Stimulated activated memory B cell treated with anti-CD40 and anti-IgM and Interleukin-4, amounts not matched to agents 10 μg/mL and 1 μg/mL and 100 μg/mL, for 72 hours (primary cell): ENCODE data around the gene E2F4.

ENCODE experiments used
- ATAC-seq: fragments of 150-1000 bp; cut with Tn5 transposase; 2 replicates; pipeline ENCODE4 v1.10.0; 2021
- H3K27ac Mint-ChIP-seq: one replicate; pipeline ENCODE4 v1.8.0; 2022; ENCODE audit warnings: mild to moderate bottlenecking, mixed read lengths
- H3K27me3 Mint-ChIP-seq: one replicate; pipeline ENCODE4 v1.8.0; 2022; ENCODE audit warnings: mixed read lengths
- H3K36me3 Mint-ChIP-seq: one replicate; pipeline ENCODE4 v1.8.0; 2022; ENCODE audit warnings: mixed read lengths
- H3K4me1 Mint-ChIP-seq: one replicate; pipeline ENCODE4 v1.8.0; 2022; ENCODE audit warnings: mixed read lengths
- H3K4me3 Mint-ChIP-seq: one replicate; pipeline ENCODE4 v1.8.0; 2022; ENCODE audit warnings: mild to moderate bottlenecking, moderate library complexity, mixed read lengths
- H3K9me3 Mint-ChIP-seq: one replicate; pipeline ENCODE4 v1.8.0; 2022; ENCODE audit warnings: mixed read lengths

The E2F4 gene

DNA sequence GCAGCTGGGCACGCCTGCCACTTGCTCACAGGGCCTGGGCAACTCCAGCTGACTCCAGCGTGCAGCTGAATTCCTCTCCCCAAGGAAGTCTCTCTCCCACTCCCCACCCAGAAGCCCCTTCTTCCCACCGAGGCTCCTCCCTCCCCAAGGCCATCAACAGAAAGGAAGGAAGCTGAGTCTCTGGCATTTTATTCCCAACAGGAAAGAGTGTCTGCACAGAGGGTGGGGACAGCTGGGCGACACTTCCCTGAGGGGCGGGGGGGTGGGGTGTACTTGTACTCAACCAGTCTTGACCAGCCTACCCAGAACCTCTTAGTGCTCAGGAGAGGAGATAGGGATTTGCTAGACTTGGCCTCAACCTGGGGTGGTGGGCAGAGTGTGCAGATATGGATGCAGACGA is 1.9 kb upstream of the E2F4 start, which contains the start of gene EXOC3L1:
TSS of gene EXOC3L1 (minus strand) at position 96 of the 400 bp plus-strand sequence. CDS start 460 bp downstream, outside the sequence.
- no peak for ATAC-seq
- no peak within 1 kb of the TSS for H3K27ac Mint-ChIP-seq
- peaks cover 27% of the 10 kb centered on the region for H3K27me3 Mint-ChIP-seq
- H3K36me3 Mint-ChIP-seq, result peaks cover 5% of the 10 kb centered on the region
- H3K4me3 Mint-ChIP-seq, result no peak within 1 kb of the TSS
- H3K9me3 Mint-ChIP-seq, result no peaks in the 10 kb centered on the region
- peaks cover 44% of the 10 kb centered on the region for H3K4me1 Mint-ChIP-seq

DNA sequence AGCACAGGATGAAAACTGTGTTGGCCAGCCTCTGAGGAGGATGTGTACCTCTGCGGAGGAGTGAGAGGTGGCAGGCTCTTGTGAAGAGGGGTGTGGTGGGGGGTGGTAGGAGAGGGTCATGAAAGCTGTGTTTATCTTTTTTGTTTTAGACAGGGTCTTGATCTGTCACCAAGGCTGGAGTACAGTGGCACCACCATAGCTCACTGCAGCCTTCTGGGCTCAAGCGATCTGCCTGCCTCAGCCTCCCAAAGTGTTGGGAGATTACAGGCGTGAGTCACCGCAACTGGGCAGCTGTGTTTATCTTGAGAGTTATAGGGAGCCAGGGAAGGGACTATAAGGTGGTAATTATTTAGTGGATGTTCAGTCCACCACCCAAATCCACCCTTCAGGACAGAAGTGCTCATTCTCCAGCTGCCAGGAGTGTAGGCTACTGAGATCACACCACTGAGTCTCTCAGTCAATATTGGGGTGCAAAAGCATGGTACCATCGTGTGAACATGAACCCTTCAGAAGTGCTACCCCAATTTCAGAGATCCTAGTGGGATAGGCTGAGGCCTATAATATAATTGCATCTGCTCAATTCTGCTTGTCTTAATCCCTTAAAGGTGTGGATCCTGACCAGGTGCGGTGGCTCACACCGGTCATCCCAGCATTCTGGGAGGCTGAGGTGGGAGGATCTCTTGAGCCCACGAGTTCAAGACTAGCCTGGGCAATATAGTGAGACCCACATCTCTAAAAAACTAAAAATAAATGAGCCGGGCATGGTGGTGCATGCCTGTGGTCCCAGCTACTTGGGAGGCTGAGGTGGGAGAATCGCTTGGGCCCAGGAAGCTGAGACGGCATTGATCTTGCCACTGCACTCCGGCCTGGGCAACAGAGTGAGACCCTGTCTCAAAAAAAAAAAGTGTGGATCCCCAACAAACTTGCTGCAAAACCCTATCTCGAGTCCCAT is 1.2 kb upstream of the E2F4 start:
- H3K4me3 Mint-ChIP-seq, result no peak overlapping the region
- H3K36me3 Mint-ChIP-seq, result peaks cover 12% of the 10 kb centered on the region
- H3K27ac Mint-ChIP-seq, result peak overlapping the region; percentile 84
- no peak for ATAC-seq
- H3K27me3 Mint-ChIP-seq, result peaks cover 21% of the 10 kb centered on the region
- H3K9me3 Mint-ChIP-seq, result no peaks in the 10 kb centered on the region
- H3K4me1 Mint-ChIP-seq, result peaks cover 44% of the 10 kb centered on the region

DNA sequence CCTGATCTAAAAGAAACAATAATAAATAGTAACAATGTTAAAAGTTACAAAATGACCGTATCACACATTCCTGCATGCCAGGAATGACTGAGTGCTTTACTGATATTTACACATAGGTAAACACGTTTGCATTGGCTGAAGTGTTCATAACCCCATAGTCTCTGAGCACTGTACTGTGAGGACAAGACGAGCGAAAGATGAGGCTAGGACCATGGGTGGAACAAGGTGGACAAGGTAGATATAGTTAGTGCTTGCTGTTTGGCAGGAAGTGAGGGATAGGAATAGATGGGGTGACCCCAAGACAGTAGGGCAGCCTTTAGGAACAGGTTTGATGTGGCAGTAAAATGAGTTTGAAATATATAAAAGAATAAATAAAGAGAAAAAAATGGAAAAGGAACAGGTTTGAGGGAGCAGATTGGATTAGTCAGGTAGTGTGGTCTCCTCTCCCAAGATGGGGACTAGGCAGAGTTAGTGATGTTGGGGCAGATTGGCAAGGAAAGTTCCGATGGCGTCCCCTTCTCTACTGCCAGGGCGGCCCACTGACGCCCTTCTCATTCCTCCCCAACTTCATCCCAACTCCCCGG is 452 bp upstream of the E2F4 start:
- Mint-ChIP-seq H3K4me1 (peaks cover 52% of the 10 kb centered on the region), H3K36me3 (peaks cover 19% of the 10 kb centered on the region), H3K9me3 (no peaks in the 10 kb centered on the region), H3K27me3 (peaks cover 21% of the 10 kb centered on the region), H3K27ac (peak overlapping the region; percentile 84), H3K4me3 (peak overlapping the region; percentile 80)
- no peak for ATAC-seq

DNA sequence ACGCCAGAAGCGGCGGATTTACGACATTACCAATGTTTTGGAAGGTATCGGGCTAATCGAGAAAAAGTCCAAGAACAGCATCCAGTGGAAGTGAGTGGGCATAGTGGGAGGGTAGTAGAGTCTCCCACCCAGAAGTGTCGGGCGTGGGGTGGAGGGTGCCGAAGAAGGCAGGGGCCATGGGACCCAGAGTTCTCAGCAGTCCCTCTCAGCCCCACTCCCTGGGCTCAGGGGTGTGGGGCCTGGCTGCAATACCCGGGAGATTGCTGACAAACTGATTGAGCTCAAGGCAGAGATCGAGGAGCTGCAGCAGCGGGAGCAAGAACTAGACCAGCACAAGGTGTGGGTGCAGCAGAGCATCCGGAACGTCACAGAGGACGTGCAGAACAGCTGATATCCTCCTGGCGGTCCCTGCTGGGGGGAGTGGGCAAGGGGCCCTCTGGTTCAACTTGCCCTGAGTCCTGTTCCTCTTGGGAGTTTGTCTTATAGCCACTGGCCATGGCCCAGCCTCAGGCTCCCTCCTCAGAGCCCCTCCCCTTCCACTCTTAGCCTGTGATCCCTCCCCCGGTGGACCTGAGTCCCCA is 916 bp downstream of the E2F4 start:
- peaks cover 58% of the 10 kb centered on the region for H3K4me1 Mint-ChIP-seq
- peak overlapping the region; percentile 80 for H3K4me3 Mint-ChIP-seq
- H3K36me3 Mint-ChIP-seq, result peaks cover 29% of the 10 kb centered on the region
- no peaks in the 10 kb centered on the region for H3K9me3 Mint-ChIP-seq
- no peak for ATAC-seq
- peak overlapping the region; percentile 84 for H3K27ac Mint-ChIP-seq
- peaks cover 8% of the 10 kb centered on the region for H3K27me3 Mint-ChIP-seq

DNA sequence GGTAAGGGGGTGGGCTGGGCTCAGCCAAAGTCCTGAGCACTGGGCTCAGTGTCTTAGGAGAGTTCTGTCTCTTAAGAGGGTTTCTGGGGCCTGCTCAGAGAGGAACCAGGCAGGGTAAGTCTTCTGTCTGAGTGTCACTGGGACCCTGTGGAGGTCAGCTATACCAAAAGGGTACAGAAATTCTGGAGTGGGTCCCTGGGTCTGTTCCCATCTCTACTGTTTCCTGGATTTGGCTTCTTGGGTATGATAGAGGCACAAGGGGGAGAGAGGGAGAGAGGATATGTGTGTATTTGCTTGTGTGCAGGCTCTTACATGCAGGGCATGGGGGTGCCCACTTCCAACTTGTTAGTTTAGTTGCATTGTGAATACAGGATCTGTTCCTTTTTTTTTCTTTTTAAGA is 1.6 kb downstream of the E2F4 start:
- Mint-ChIP-seq H3K4me3 (peak overlapping the region; percentile 80), H3K27ac (peak overlapping the region; percentile 84), H3K9me3 (no peaks in the 10 kb centered on the region), H3K36me3 (peaks cover 35% of the 10 kb centered on the region), H3K27me3 (peaks cover under 1% of the 10 kb centered on the region), H3K4me1 (peaks cover 65% of the 10 kb centered on the region)
- no peak for ATAC-seq

DNA sequence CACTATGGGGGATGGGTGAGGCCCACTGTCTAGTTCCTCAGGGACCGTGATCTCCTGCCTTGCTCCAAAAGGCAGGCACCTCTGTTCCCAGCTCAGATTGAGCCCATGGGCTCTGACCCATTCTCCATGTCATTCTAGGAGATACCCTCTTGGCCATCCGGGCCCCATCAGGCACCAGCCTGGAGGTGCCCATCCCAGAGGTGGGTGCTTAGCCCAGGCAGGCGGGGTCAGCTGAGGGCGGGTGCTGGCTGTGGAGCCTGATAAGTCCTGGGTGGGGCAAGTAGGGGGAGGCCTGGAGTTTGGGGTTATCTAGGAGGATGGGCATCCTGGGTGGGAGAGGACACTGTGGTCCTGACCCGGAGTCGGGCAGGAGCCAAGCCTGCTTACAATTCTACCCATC is 2.3 kb downstream of the E2F4 start:
- Mint-ChIP-seq H3K36me3 (peaks cover 37% of the 10 kb centered on the region), H3K27me3 (no peaks in the 10 kb centered on the region), H3K4me3 (peak overlapping the region; percentile 80), H3K4me1 (peaks cover 67% of the 10 kb centered on the region), H3K9me3 (no peaks in the 10 kb centered on the region), H3K27ac (peak overlapping the region; percentile 84)
- no peak for ATAC-seq

DNA sequence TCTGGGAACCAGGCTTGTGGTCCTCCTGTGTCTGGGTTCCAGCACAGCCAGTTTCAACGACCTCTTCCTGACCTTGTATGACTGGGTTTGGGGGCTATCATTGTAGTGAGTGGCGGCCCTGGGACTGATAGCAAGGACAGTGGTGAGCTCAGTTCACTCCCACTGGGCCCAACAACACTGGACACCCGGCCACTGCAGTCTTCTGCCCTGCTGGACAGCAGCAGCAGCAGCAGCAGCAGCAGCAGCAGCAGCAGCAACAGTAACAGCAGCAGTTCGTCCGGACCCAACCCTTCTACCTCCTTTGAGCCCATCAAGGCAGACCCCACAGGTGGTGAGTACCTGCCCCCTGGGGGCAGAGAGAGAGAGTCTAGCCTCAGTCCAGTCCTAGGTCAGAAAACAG is 3.7 kb downstream of the E2F4 start:
- no peaks in the 10 kb centered on the region for H3K9me3 Mint-ChIP-seq
- no peak overlapping the region for H3K4me3 Mint-ChIP-seq
- H3K4me1 Mint-ChIP-seq, result peaks cover 74% of the 10 kb centered on the region
- peaks cover 47% of the 10 kb centered on the region for H3K36me3 Mint-ChIP-seq
- ATAC-seq, result no peak
- peak overlapping the region; percentile 1 for H3K27ac Mint-ChIP-seq
- no peaks in the 10 kb centered on the region for H3K27me3 Mint-ChIP-seq

DNA sequence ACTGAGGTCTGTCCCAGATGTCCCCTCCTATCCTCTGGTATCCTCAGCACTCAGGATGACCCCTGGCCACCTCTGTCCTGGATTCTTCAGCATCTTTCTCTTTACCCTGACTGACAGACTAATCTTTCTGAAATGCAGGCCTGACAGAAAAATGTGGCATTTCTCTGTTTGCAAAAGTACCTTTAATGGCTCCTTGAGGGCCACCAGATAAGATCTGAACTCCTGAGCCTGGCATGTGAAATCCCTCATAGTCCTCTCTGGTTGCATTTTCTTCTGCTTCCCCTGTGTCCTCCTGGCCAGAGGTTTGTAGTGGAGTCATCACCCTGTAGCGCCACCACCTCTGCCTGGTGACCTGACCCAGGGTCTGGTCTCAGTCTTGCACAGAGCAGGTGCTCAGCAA is 4.9 kb downstream of the E2F4 start:
- no peak overlapping the region for H3K27ac Mint-ChIP-seq
- no peaks in the 10 kb centered on the region for H3K9me3 Mint-ChIP-seq
- no peak for ATAC-seq
- no peaks in the 10 kb centered on the region for H3K27me3 Mint-ChIP-seq
- peaks cover 47% of the 10 kb centered on the region for H3K36me3 Mint-ChIP-seq
- H3K4me3 Mint-ChIP-seq, result no peak overlapping the region
- peaks cover 65% of the 10 kb centered on the region for H3K4me1 Mint-ChIP-seq

DNA sequence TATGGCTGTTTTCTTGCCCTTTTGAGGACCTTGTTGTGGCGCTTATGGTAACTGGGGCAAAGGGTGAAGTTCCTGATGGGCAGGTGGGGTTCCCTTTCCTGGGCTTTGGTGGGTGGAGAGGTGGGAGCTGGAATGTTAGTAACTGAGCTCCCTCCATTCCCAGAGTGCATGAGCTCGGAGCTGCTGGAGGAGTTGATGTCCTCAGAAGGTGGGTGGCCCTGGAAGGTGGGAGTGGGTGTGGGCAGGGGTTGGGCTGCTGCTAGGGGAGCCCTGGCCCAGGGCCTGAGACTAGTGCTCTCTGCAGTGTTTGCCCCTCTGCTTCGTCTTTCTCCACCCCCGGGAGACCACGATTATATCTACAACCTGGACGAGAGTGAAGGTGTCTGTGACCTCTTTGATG is 5.7 kb downstream of the E2F4 start:
- no peaks in the 10 kb centered on the region for H3K27me3 Mint-ChIP-seq
- H3K27ac Mint-ChIP-seq, result no peak overlapping the region
- peaks cover 60% of the 10 kb centered on the region for H3K4me1 Mint-ChIP-seq
- peaks cover 47% of the 10 kb centered on the region for H3K36me3 Mint-ChIP-seq
- ATAC-seq, result no peak
- no peaks in the 10 kb centered on the region for H3K9me3 Mint-ChIP-seq
- no peak overlapping the region for H3K4me3 Mint-ChIP-seq

DNA sequence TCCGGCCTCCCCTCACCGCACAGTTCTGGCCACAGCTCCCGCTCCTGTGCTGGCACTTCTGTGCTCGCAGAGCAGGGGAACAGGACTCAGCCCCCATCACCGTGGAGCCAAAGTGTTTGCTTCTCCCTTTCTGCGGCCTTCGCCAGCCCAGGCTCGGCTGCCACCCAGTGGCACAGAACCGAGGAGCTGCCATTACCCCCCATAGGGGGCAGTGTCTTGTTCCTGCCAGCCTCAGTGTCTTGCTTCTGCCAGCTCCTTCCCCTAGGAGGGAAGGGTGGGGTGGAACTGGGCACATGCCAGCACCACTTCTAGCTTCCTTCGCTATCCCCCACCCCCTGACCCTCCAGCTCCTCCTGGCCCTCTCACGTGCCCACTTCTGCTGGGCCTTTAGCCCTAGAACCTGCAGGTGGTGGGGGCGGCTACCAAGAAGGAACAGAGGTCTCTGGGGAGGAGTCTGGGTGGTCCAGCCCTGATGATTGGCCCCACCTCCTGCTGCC is 6.3 kb downstream of the E2F4 start:
- no peak for ATAC-seq
- Mint-ChIP-seq H3K9me3 (no peaks in the 10 kb centered on the region), H3K27ac (no peak overlapping the region), H3K27me3 (no peaks in the 10 kb centered on the region), H3K36me3 (peaks cover 47% of the 10 kb centered on the region), H3K4me3 (no peak overlapping the region), H3K4me1 (peaks cover 55% of the 10 kb centered on the region)

DNA sequence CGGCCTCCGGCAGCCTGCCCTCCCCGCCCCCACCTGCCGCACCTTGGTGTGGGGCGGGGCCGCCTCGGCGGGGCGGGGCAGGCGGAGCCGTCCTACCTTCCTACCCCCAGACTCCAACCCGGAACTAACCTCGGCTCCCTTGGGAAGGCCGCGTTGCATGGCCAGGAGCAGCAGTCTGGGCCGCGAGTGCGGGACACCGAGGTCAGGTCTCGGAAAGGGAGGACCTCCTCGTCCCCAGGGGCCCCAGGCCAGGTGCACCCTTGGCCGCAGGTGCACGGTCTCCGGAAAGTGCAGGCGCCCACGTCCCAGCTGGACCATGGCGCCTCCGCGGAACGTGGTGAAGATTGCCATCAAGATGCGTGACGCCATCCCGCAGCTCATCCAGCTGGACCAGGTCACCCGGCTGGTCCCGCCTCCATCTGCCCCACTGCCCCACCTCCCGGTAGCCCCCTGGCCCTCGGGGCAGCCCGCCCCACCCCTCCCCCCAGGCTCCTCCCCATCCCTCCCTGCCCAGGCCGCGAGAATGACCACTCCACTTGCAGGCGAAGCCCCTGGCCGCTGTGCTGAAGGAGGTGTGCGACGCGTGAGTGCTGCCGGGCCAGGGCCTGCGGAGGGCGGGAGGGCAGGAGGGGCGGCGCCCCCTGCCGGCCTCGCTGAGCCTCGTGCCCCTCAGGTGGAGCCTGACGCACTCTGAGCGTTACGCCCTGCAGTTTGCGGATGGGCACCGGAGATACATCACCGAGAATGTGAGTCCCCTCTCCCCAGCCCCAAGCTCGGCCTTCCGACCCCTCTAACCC is 7.3 kb downstream of the E2F4 start, which contains the start of gene ELMO3:
TSS of gene ELMO3 (plus strand) at position 121 of the 797 bp plus-strand sequence. CDS start at position 317, 196 bp downstream.
- no peak within 1 kb of the TSS for H3K27ac Mint-ChIP-seq
- H3K9me3 Mint-ChIP-seq, result no peaks in the 10 kb centered on the region
- peak within 1 kb of the TSS; percentile 11 for H3K4me3 Mint-ChIP-seq
- peaks cover 47% of the 10 kb centered on the region for H3K36me3 Mint-ChIP-seq
- H3K4me1 Mint-ChIP-seq, result peaks cover 45% of the 10 kb centered on the region
- peak; percentile 45 for ATAC-seq
- no peaks in the 10 kb centered on the region for H3K27me3 Mint-ChIP-seq

DNA sequence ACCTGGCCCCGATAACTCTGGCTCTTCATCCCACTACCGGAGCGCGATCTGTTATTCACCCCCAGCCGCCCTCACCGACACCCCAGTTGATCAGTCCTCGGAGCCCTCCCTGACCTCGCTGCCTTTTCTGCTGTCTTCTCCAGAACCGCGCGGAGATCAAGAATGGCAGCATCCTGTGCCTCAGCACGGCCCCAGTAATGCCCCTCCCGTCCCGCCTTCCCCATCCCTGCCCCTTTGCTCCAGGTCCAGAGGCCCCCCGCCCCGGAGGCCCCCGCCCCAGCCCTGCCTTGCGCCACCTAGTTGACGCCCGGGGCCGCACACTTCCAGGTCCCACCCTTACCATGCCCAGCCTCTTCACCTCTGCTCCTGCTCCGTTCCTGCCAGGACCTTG is 7.8 kb downstream of the E2F4 start:
- Mint-ChIP-seq H3K4me1 (peaks cover 39% of the 10 kb centered on the region), H3K27ac (no peak overlapping the region), H3K4me3 (peak overlapping the region; percentile 42), H3K9me3 (no peaks in the 10 kb centered on the region), H3K27me3 (no peaks in the 10 kb centered on the region), H3K36me3 (peaks cover 44% of the 10 kb centered on the region)
- peak; percentile 5 for ATAC-seq

DNA sequence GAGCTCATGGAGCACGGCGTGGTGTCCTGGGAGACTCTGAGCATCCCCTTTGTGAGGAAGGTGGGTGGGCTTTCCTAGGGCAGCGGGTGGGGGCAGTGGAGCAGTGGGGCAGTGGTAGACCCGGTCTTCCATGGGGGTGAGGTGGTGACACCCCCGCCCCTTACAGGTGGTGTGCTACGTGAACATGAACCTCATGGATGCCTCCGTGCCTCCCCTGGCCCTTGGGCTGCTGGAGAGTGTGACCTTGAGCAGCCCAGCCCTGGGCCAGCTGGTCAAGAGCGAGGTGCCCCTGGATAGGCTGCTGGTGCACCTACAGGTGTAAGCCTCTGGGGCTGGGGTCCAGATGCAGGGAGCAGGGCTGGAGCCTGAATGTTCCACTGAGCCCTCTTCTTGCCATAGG is 8.5 kb downstream of the E2F4 start:
- Mint-ChIP-seq H3K27me3 (no peaks in the 10 kb centered on the region), H3K4me3 (no peak overlapping the region), H3K27ac (no peak overlapping the region), H3K4me1 (peaks cover 33% of the 10 kb centered on the region), H3K36me3 (peaks cover 37% of the 10 kb centered on the region), H3K9me3 (no peaks in the 10 kb centered on the region)
- ATAC-seq, result no peak

DNA sequence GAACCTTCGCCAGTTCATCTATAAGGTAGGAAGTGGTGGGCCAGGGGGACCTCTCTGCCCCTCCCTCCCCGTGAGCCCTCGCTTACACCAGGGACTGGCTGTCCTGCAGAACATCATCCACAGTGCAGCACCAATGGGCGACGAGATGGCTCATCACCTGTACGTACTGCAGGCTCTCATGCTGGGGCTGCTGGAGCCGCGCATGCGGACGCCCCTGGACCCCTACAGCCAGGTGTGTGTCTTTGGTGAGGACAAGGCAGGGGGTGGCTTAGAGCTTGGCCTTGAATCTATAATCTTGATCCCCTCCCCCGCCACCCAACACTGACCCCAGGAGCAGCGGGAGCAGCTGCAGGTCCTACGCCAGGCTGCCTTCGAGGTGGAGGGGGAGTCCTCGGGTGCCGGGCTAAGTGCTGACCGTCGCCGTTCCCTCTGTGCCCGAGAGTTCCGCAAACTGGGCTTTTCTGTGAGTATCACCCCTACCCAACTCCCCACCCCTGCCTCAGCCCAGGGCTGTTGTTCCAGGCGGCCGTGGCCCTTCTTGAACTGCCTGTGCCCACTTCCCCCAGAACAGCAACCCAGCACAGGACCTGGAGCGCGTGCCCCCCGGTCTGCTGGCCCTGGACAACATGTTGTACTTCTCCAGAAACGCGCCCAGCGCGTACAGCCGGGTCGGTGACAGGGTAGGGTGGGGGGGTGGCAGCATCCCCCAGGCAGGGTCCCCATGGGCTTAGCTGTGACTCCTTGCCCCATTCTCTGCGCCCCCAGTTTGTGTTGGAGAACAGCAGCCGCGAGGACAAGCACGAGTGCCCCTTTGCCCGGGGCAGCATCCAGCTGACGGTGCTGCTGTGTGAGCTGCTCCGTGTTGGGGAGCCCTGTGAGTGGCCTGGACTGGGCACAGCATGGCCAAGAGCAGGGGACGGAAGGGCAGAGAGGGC is 9.7 kb downstream of the E2F4 start:
- no peaks in the 10 kb centered on the region for H3K27me3 Mint-ChIP-seq
- H3K4me1 Mint-ChIP-seq, result peaks cover 21% of the 10 kb centered on the region
- ATAC-seq, result no peak
- no peaks in the 10 kb centered on the region for H3K9me3 Mint-ChIP-seq
- H3K27ac Mint-ChIP-seq, result no peak overlapping the region
- no peak overlapping the region for H3K4me3 Mint-ChIP-seq
- H3K36me3 Mint-ChIP-seq, result peaks cover 31% of the 10 kb centered on the region
